Parathyroid adenoma (tissue), 2 donors: ENCODE data around the gene ANTXR1.

Experiments used
- H2AFZ ChIP-seq: fragments of 300-600 bp; sonication (generic); one replicate; pipeline ENCODE4 v1.7.0; 2017; ENCODE audit warnings: antibody characterized with exemption, mild to moderate bottlenecking
- H3K27ac ChIP-seq: fragments of 300-600 bp; sonication (generic); one replicate; pipeline ENCODE4 v1.7.0; 2017
- H3K27me3 ChIP-seq: fragments of 300-600 bp; sonication (generic); one replicate; pipeline ENCODE4 v1.7.0; 2017; ENCODE audit warnings: low read length; ENCODE audit not compliant: control insufficient read depth, insufficient read depth
- H3K36me3 ChIP-seq: fragments of 300-600 bp; sonication (generic); one replicate; pipeline ENCODE4 v1.7.0; 2017; ENCODE audit warnings: low read length; ENCODE audit not compliant: control insufficient read depth, insufficient read depth
- H3K4me1 ChIP-seq: fragments of 300-600 bp; sonication (generic); one replicate; pipeline ENCODE4 v1.7.0; 2017; ENCODE audit warnings: control low read depth
- H3K4me2 ChIP-seq: fragments of 300-600 bp; sonication (generic); one replicate; pipeline ENCODE4 v1.7.0; 2017; ENCODE audit warnings: low read length
- H3K4me3 ChIP-seq: fragments of 300-600 bp; sonication (generic); one replicate; pipeline ENCODE4 v1.7.0; 2017; ENCODE audit warnings: low read depth, low read length
- H3K79me2 ChIP-seq: fragments of 300-600 bp; sonication (generic); one replicate; pipeline ENCODE4 v1.7.0; 2017; ENCODE audit warnings: control low read depth
- H3K9ac ChIP-seq: fragments of 300-600 bp; sonication (generic); one replicate; pipeline ENCODE4 v1.7.0; 2017; ENCODE audit warnings: mild to moderate bottlenecking
- H3K9me3 ChIP-seq: fragments of 300-600 bp; sonication (generic); one replicate; pipeline ENCODE4 v1.7.0; 2017; ENCODE audit warnings: low read length; ENCODE audit not compliant: control insufficient read depth
- CTCF ChIP-seq: fragments of 300-600 bp; sonication (generic); IDR thresholded peaks from one replicate; pipeline ENCODE4 v1.7.0; 2017; ENCODE audit warnings: antibody characterized with exemption, mild to moderate bottlenecking
- donor health status: primary hyperparathyroidism.

ANTXR1 gene

GRCh38 chr2:69167469-69167822 is 154.5 kb downstream of the ANTXR1 start:
- Histone ChIP-seq H3K9ac (no peak overlapping the region), H3K4me3 (no peak overlapping the region), H3K36me3 (no peaks in the 10 kb centered on the region), H2AFZ (no peak overlapping the region), H3K79me2 (no peaks in the 10 kb centered on the region), H3K27ac (no peak overlapping the region), H3K4me2 (no peak overlapping the region), H3K9me3 (no peaks in the 10 kb centered on the region), H3K4me1 (peaks cover 16% of the 10 kb centered on the region), H3K27me3 (no peaks in the 10 kb centered on the region)
- no peak for TF ChIP-seq CTCF

- peaks cover 16% of the 10 kb centered on the region for H3K4me1 ChIP-seq
- H3K79me2 ChIP-seq, result no peaks in the 10 kb centered on the region
- H3K9ac ChIP-seq, result no peak overlapping the region
- no peaks in the 10 kb centered on the region for H3K36me3 ChIP-seq
- no peak overlapping the region for H2AFZ ChIP-seq
- no peaks in the 10 kb centered on the region for H3K9me3 ChIP-seq
- no peak for TF ChIP-seq CTCF
- H3K4me2 ChIP-seq, result no peak overlapping the region
- no peaks in the 10 kb centered on the region for H3K27me3 ChIP-seq
- no peak overlapping the region for H3K27ac ChIP-seq
- no peak overlapping the region for H3K4me3 ChIP-seq
These were observed 155.3 kb downstream of the ANTXR1 start for GRCh38 chr2:69168144-69168813.

DNA sequence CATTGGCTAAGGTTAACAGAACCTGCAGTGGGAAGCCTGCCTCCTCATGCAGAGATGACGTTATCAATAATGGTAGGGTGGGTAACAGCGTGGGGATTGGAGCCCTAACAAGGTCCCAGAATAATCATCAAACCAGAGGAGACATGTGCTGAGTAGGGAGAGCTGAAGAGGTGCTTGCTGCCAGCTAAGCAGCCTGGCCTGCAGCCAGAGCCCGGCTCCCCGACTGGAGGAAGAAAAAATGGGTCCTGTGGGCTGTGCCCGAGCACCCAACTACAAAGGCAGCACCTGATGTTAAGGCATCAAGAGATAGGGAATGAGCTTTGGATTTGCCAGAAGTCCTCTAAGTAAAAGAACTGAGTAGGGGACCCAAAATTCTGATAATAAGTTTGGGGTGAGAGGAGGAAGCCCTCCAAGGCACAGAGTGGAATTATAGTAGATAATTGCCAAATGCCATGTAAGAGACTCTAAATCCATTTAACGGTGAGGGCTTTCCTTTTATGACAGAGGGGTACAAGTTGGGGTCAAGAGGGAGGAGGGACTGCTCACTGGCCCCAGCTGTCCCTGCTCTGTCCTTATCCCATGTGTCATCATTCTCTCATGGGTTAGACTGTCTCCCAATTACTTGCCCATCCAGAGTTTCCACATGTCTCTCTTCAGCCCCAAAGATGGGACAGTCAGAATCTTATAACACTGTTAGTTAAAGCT is 156.1 kb downstream of the ANTXR1 start:
- no peak for TF ChIP-seq CTCF
- Histone ChIP-seq H3K4me3 (no peak overlapping the region), H3K4me1 (peaks cover 15% of the 10 kb centered on the region), H3K27me3 (no peaks in the 10 kb centered on the region), H3K27ac (no peak overlapping the region), H3K79me2 (no peaks in the 10 kb centered on the region), H3K9me3 (no peaks in the 10 kb centered on the region), H3K36me3 (no peaks in the 10 kb centered on the region), H3K4me2 (no peak overlapping the region), H3K9ac (no peak overlapping the region), H2AFZ (no peak overlapping the region)

GRCh38 chr2:69169655-69170389 is 156.8 kb downstream of the ANTXR1 start:
- no peaks in the 10 kb centered on the region for H3K79me2 ChIP-seq
- no peak overlapping the region for H3K4me2 ChIP-seq
- no peaks in the 10 kb centered on the region for H3K36me3 ChIP-seq
- H2AFZ ChIP-seq, result no peak overlapping the region
- H3K27me3 ChIP-seq, result no peaks in the 10 kb centered on the region
- no peak overlapping the region for H3K27ac ChIP-seq
- no peak overlapping the region for H3K9ac ChIP-seq
- H3K4me3 ChIP-seq, result no peak overlapping the region
- peaks cover 9% of the 10 kb centered on the region for H3K4me1 ChIP-seq
- no peaks in the 10 kb centered on the region for H3K9me3 ChIP-seq
- TF ChIP-seq CTCF, result no peak
